GM21390 (cell line): Measurements from ENCODE around the gene ELMO1.

Experiments
- ATAC-seq: cut with Tn5 transposase; IDR thresholded peaks from one replicate; pipeline ENCODE4 v1.9.1; 2021; ENCODE audit not compliant: unreplicated experiment

ELMO1 gene

DNA sequence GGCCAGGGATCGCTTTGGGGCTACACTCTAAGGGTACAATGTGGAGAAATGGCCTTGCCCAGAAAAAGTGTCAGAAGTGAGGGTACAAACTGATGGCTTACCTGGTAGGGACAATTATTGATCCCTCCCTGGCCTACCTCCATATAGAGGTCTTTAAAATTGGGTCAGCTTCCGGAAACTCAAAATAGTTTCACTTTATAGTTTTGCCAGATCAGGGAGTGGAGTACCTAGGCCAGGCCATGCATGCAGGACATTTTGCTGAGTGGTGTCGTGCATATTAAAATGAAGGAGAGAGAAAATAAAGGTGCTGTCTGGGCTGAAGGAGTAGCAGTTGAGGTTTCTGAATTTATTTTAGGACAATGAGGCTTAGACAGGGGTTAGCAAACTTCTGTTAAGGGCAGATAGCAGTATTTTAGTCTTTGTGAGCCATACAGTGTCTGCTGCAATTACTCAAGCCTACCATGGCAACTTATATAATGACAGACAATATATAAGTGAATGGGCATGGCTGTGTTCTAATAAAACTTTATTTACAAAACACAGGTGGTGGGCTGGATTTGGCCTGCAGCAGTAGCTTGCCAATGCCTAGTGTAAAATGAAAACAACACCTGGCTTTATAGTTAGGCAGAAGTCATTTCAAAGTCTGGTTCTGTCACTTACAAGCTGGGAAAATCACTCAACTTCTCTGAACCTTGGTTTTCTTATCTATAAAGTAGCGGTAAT, 547.5 kb downstream of the ELMO1 start:
- no peak for ATAC-seq

DNA sequence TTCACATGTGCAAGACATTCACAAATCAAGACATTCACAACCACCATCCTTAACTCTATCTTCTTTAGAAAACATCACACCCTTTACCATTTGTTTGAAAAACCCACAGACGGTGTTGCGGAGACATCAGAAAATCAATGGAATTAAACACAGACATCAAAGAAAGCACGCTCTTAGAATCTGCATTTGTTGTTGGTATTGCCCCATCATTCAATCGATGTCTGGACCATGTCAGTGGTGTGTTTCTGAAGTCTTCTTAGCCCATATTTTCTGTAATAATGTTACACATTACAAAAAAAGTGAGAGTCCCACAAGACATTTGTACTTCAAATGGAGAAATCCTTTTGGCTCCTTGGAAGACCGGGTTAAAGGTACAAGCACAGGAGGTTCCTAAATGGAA, 550.5 kb downstream of the ELMO1 start:
- ATAC-seq, result no peak

DNA sequence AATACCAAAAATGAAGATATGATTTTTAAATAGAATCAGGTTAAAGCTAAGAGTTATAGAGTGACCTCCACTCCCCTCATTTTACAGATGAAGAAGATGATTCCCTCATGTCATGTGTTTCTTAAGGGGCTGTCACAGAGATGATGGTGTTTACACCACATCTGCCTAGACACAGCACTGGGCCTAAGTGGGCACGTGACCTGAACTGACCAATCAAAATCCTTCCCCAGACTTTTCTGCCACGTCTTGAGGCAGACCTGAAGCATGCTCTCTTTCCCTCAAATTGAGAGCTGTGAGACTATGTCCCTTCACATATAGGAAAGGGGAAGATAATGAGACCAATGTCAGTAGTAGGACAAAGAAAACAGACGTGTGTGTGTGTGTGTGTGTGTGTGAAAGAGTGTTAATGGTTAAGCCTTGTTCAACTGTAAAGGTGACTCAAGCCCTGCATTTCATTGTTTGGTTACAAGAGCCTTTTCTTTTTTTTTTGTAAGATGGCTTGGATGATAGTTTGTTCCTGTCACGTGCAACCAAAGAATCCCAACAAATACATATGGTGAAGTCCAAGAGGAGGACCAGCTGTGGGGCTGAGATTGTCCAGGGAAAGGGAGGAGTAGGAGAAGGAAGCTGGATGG, 551.6 kb downstream of the ELMO1 start:
- no peak for ATAC-seq

DNA sequence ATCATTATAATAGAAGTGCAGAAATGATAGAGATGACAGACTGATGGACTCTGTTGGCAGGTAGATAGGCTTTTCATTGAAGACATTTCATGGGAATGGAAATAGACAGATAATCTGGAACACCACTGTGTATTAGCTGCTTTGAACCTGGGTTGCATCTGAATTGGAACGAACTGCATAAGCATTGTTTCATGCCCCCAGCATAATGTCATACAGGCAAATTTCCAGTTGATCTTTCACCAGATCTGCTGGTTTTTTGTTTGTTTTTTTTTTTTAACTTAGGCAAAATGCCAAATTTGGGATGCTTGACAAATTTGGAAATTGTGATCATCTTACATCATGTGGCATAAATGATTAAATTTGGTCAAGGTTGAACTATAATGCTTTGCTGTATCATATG, 552.2 kb downstream of the ELMO1 start:
- no peak for ATAC-seq

DNA sequence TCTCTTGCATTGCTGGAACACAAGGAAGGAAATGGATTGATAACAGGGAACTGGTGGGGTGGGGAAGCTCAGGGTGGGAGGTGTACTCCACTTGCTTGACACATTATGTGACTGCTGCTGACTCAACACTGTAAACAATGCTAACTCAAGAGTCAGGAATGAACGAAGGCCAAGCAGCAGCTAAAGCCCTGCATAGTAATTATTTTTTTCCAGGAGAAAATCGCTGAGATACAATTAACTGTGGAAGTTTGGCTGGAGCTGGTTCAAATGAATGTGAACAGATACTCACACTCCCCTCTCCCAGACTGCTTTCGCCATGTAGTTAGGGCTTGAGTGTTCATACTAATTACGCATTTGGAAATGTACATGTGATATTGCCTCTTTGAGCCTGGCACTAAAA, 553.5 kb downstream of the ELMO1 start:
- ATAC-seq, result no peak

DNA sequence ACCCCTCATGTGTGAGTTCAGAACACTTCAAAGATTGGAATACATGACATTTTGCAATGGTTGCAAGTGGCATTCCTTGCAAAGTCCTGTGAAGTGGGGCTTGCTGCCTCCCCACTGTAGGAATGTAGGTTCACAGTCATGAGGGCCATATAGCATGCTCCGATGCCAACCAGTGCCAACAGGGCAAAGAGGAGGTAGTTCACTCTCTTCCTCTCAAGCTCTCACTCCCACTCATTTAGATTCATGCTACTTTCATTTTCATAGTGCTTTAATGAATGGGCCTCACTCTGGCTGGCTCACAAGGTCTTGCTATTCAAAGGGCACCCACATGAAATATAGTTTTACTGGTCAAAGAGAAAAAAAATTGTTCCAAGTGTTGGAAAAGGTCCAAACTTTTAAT, 554.5 kb downstream of the ELMO1 start:
- ATAC-seq, result no peak

DNA sequence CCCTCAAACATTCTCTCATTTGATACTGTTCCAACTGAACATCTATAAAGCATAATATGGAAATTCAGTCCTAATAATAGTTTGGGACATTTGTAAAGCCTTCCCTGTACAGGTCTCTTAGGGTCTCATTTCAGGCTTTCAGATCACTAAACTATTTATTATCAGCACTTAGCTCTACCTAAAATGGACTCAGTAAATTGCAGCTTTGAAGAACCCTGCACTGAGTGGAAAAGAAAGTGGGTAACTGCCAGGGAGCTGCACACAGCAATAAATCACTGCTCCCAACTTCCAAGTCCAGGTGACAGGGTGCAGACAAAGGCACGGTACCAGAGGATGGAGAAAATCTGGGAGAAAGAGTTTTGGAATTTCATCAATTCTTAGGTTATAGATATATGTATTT, 559.5 kb downstream of the ELMO1 start:
- ATAC-seq, result no peak

DNA sequence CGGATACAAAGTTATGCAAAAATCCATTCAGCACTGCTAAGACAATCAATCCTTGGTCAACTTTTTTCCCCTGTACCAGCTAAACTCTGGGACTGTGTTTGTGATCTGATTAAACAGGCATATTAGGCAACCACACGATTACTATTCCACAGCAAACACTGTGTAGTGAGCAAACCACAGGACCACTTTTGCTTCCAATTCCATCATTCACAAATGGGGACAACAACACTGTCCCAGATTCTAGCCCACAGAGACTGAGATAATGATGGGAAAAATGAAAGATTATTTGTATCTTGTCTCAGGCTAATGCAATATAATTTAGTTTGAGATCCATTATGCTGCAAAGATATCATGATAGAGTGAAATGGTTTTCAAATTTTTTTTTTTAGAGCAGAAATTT, 560.7 kb downstream of the ELMO1 start:
- ATAC-seq, result no peak

DNA sequence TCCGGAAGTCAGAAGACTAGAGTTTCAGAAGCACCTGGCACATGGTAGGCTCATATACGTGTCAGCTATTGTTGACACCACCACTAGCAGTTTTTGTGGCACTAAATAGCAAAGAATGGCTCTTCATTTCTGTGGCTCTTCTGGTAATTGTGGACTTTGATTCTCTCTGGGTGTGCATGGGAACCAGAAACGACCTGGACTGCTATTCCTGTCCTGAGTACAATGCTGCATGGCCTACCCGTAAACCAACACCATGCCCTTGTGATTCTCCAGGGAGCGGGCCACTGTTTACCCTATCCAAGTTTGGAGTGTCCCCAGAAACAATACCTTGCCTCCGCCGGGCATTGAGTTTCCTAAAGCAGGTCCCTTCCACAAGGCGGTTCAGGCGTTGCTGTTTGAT, 561.4 kb downstream of the ELMO1 start:
- no peak for ATAC-seq

DNA sequence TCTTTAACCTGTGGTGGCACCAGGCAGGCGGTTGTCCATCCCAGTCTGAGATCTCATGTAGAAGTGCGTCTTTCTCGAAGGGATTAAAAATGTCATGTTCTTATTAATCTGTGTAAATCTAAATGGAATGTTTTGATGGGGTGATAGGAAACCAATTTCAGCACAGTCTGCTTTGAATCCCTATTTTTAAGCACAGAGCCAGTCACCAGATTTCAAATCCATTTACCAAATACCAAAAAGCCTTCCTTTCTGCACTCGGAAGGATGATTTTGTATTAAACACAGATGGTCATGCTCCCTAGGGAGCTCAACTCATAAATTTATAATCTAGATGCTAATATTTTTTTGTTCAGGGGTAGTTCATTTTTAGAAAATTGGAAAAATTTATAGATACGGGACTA, 563.8 kb downstream of the ELMO1 start:
- ATAC-seq, result no peak

DNA sequence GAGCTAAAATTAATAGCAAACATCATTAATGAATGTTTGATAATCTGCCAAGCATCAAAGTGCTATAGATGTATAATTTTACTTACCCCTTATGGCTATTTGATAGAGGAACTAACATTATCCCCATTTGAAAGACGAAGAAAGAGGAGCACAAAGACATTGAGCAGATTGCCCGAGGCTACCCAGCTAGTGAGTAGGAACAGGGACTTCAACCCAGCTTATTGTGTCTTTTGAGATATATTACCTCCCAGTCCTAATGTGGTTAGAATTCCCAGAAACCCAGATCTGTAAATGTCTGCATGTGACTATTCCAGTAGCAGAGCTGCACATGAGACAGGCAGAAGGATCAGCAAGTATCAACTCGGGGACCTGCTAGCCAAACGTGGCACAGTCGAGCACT, 564.3 kb downstream of the ELMO1 start:
- ATAC-seq, result no peak

DNA sequence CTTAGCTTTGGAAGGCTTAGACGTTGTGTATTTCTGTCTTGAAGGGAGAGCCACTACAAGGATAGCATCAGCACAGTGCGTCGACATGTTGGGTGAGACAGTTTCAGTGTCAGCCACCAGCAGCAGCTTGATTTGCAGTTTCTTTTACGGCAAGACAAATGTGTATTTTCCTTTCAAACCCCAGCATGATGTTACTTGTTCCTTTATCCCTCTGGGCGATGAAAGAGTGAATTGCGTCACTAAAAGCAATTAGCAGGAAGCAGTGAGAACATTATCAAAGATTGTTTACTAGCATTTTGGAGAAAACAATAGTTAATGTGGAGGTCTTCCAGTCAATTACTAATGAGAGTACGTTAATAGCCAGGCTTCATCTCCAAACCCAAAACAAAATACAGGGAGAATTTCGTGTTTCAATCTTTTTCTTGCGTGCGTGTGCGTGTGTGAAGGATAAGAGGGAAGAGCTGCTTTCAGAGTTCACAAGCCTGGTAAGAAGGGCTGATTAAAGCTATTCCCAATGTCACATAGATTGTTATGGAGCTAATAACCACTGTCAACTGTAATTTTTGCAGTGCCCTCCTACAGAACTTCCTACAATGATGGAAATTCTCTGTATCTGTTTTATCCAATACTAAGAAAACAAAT, 567.3 kb downstream of the ELMO1 start:
- ATAC-seq, result no peak

DNA sequence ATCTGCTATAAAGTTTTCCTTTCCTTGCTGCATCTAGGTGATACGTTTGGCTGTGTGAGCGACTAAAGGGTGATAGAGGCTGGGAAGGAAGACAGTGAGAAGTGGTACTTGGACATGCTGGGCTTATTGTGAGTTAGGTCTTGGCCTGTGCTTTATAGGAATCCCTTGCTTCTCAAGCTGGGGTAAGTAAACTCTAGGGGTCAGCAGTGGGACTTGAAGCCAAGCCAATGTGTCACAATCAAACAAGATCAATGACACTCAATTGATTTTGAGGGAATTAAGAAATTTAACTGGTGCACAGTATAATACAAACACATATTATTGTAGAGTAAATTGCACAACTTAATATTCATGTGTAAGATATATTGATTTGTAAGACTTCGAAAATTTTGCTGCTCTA, 568.6 kb downstream of the ELMO1 start:
- no peak for ATAC-seq

DNA sequence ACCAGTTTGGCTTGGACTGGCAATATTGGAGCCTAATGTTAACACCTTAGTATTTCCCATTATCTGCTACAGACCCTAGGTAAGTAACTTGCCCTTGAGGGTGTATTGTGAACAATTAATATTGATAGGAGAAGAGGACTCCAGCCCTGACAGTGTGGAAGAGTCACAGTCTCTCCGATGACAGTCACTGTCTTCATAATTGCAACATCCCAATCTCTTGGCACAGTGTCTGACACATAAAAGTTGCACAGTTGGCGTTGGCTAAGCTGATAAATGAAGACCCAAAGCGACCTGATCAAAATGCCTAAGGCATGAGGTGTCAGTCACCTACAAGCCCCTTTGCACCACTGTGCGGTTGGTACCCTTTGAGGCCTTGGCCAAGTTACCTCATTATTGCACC, 569.6 kb downstream of the ELMO1 start:
- ATAC-seq, result no peak

DNA sequence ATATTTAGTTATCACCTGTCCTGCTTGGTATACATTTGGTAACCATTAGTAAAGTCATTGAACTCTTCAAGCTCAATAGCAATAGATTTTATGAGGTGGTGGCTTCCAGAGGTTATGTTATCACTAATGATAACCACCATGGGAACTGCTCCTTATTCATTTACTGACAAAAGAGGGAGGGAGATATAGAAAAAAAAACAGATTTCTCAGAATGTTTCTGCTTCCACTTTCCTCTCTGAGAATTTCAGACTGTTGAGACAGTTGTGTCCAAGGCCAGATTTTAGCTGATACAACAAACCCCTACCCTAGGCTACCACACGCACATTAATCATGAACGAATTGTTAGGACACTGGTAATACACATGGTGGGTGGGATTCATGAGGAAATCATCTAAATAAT, 570.4 kb downstream of the ELMO1 start:
- no peak for ATAC-seq

DNA sequence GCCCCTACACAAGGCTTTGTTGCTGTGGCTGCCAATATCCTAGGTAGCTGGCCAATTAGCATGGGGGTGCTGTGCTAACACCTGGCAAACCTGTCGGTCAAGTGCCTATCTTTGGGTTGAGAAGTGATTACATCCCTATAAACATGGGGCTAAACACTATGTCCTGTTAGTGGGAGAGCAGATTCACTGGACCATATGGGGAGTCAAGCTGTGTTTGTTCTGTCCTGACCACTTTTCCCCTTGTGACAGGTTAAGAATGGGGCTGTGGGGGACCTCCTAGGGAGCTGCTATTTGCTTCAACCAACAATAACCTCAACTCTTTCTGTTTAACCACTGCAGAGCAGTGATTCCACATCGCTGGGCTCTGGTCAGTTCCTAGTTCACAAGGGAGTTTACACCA, 572.9 kb downstream of the ELMO1 start:
- ATAC-seq, result no peak

DNA sequence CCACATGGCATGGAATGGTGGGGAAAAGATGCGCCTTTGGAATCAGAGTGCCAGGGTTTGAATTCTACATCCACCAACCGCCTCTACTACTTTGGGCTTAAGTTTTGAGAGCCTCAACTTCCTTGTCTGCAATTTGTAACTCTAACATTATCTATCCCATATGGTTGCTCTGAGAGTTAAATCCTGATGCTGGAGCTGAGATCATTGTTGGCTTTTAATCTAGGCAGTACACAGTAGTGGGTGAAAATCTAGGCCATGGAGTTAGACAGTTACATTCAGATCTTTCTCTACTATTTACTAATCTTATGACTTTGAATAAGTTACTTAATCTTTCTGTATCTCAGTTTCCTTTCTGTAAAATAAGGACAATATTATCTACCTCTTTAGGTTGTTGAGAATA, 574.6 kb downstream of the ELMO1 start:
- ATAC-seq, result no peak

DNA sequence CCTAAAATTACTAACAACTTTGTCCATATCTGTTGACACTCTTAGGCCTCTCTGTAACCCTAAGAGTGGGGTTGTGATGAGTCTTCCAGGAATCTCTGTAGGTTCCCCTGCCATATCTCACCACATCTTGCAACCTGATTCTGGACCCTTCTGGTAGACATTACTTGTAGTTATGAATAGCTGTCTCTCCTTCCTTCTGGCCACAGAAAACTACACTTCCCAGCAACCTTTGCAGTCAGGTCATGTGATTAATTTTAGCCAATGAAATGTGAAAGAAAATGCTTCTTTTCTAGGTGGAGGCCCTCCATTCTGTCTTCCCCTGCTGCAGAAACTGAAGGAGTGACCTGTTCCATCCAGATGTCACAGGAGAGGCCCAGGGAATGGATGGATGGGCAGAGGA, 576.8 kb downstream of the ELMO1 start:
- no peak for ATAC-seq

DNA sequence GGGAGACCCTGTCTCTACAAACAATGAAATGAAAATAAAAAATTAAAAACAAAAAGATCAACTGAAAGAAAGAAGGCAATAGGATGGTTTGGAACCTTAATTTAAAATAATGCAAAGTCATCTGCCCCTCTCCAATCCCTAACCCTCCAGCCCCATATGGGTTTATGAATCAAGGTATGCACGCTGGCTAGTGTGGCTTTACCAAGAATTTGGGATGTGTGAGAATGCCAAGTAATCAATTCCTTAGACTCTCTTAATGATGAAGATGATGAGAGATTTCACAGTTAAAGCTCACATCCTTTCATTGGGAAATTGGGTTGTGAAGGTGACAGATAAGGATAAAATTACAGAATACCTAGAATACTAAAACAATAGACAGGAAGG, 577.3 kb downstream of the ELMO1 start:
- no peak for ATAC-seq

DNA sequence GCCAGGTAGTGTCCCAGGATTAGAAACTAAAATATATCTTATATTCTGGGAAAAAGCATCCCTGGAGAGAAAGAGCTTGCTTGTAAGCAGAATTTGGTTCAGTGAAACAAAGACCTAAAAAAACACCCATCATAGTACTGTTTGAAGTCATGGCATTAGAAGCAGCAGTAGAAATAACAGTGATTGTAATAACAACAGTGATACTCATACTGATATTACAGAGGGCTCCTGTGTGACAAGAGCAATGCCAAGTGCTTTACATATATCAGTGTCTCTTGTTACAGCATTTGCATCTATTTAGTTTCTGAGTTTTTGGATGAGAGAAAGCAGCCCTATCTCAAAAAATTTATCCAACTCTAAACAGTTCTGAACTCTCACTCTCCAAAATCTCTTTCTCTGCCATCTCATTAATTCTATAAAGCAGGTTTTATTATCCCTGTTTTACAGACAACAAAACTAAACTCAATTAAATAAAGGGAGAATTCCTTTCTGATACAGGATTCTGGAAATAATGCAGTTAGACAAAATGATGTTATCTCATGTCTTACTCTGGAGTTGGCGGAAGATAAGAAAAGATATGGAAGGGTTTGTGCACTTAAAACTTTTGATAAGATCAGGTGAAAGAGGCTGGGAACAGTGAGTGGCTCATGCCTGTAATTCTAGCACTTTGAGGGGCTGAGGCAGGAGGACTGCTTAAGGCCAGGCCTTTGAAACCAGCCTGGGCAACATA, 577.9 kb downstream of the ELMO1 start:
- ATAC-seq, result no peak

DNA sequence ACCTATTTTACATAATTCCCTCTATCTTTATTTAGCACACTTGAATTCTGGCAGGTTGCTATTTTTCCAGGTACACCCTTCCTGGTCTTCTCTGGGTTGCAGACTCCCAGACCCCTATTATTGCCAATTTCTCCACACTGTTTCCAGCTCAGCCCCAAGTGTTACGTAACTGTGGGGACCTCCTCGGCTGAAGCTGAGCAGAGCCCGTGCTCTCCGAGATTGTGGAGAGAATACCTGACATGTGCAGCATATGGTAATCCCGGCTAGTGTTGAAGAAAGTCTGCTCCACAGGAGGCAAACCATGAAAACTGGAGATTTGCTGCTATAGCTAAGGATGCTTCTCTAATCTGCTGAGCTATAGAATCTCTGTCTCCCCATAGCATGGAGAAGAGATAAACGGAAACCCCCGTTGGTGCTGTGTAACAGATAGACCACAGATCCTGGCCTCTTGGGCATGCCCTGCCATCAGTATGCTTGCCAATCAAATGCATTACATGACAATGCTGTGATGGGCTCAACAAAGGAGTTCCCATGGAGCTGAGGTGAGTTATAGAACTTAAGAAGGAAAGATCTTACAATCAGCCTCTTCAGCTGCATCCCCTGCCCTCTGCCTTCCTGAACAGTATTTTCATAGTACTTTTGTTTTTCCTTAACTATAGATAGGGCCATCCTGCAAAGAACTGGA, 579.8 kb downstream of the ELMO1 start:
- no peak for ATAC-seq
